Cardiac fibroblast (primary cell): ENCODE data around the gene UBE2E2.

Experiments
- DNase-seq, 2 donors: peaks; one replicate each; pipeline versions ENCODE4 v3.0.0 to v3.0.0-alpha.2; 2010; ENCODE audit warnings: low read depth in 2 of 2
- H3K4me3 ChIP-seq, 2 donors: replicated peaks in 1 of 2; 1 replicate in 1 of 2; 2 replicates in 1 of 2; pipeline ENCODE4 v1.5.1; 2011; ENCODE audit warnings: low read depth in 2 of 2, low read length in 2 of 2, mild to moderate bottlenecking in 2 of 2, moderate library complexity in 1 of 2
- CTCF ChIP-seq: IDR thresholded peaks from one replicate; pipeline ENCODE4 v1.5.1; 2011; ENCODE audit warnings: low read depth, mild to moderate bottlenecking, low read length, inconsistent platforms

Gene UBE2E2

DNA sequence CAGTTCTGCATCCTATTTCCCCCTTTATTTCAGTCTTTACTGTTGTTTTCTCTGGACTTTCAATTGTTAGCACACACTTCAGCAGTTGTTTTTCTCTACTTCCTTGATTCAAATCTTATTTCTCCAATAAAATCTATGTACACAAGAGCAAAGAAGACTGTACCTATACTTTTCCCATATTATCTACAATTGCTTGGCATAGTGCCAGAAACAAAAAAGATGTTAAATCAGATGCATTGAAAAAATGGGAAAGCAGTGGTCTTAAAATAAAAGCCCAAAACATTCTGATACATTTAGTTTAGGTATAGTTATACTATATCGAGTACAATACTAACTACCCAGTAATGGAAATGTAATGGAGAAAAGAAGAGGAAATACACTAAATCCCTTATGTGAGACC, 265.1 kb downstream of the UBE2E2 start:
- no peak for TF ChIP-seq CTCF
- no peak overlapping the region for H3K4me3 ChIP-seq
- DNase-seq: no peak

DNA sequence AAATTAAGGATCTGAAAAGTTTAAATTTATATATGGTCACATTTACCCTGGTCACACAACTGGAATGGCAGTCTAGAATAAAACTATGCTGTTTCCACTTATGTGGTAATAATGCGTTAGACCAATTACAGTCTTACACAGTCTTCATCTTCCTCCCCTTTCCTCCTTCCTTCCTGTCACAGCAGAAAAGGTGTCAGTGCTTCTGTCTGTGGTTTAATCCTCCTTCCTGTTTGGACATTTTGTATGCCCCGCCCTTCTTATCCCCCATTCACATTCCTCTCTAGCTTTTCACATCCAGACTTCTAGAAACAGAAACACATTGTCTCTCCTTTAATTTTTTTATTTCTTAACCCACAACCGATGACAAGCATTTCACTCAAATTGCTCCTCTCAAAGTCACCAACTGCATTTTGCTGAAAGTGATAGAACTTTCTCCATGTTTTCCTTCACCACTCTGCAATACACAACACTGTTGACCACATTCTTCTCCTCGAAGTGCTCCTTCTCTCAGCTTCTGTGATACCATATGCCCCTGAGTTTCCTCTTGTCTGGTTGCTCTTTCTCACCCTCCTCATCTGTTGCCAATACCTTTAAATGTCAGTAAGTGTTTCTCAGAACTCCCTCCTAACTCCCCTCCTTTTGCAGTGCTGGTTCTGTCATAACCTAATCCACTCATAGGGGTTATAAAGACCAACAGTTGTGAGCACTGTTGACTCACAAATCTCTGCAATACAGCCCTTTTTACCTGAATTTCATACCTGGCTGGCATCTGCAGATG, 271.6 kb downstream of the UBE2E2 start:
- no peak for TF ChIP-seq CTCF
- DNase-seq: peak in 1 of 2 donors; percentile 25

GRCh38 chr3:23475446-23475845, 272.3 kb downstream of the UBE2E2 start:
- no peak for DNase-seq
- H3K4me3 ChIP-seq: no peak overlapping the region
- no peak for TF ChIP-seq CTCF

More for the DNA sequence above, 271.6 kb downstream of the UBE2E2 start:
- H3K4me3 ChIP-seq: no peak overlapping the region

GRCh38 chr3:23479026-23479425, 275.9 kb downstream of the UBE2E2 start:
- H3K4me3 ChIP-seq: no peak overlapping the region
- DNase-seq: no peak
- TF ChIP-seq CTCF: no peak

DNA sequence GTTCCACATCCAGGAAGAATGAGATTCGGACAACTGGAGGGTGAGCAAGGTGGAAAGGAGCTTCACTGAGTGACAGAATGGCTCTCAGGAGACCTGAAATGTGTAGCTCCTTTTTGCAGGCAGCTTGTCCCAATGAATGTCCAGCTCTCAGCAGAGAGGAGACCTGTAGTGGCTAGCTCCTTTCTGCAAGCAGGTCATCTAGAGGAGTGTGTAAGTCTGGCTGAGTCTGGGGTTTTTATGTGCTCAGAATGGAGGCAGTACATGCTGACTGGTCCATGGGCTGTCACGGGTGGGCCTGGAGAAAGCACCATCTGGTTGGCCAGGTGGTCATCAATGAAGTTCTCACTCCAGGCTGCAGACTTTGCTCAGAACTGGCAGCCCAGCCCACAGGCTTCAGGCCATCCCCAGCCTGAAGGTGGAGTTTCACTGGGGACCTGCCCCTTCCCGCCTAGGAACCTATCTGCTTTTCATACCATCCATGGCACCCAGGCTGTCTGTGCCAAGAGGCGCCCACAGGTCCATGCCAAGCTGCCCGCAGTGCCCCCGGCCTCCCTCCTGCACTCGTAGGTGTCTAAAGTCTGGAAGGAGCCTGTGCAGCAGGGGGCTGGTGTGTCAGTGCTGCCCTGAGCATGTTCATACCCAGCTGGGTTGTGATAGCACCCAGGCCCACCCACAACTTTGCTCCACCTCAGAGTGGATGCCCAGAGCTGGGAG, 276.6 kb downstream of the UBE2E2 start:
- TF ChIP-seq CTCF: no peak
- H3K4me3 ChIP-seq: no peak overlapping the region
- no peak for DNase-seq

GRCh38 chr3:23480329-23480714, 277.2 kb downstream of the UBE2E2 start:
- H3K4me3 ChIP-seq: no peak overlapping the region
- DNase-seq: no peak

More at GRCh38 chr3:23480329-23480714, 277.2 kb downstream of the UBE2E2 start:
- TF ChIP-seq CTCF: no peak
